Sigmoid colon (tissue), 7 donors: Measurements from ENCODE around the gene MYH7. TPM values are rescaled to one million over a fixed set of nuclear protein-coding genes. Genes with fewer than 3 reads are reported as not detected.
"Not testable (repeated sequence)": the region's sequence is repeated elsewhere in the genome, so short reads cannot be mapped to it uniquely, and the experiment has no call there.

Experiments
- DNase-seq: peaks from one replicate; pipeline ENCODE4 v3.0.0-alpha.2; 2019
- H3K27ac ChIP-seq, 4 donors: fragments of 200-600 bp; sonication (generic); one replicate each; pipeline ENCODE4 v1.5.1; 2016 to 2019; ENCODE audit warnings: mild to moderate bottlenecking in 1 of 4
- H3K27me3 ChIP-seq, 3 donors: fragments of 200-600 bp; sonication (generic); one replicate each; pipeline ENCODE4 v1.5.1; 2019; ENCODE audit warnings: mild to moderate bottlenecking in 1 of 3
- H3K36me3 ChIP-seq, 4 donors: fragments of 200-600 bp; sonication (generic); one replicate each; pipeline ENCODE4 v1.5.1; 2016 to 2019
- H3K4me1 ChIP-seq, 4 donors: fragments of 200-600 bp; sonication (generic); one replicate each; pipeline ENCODE4 v1.5.1; 2017 to 2019
- H3K4me3 ChIP-seq, 4 donors: fragments of 200-600 bp; sonication (generic); one replicate each; pipeline ENCODE4 v1.5.1; 2017 to 2019; ENCODE audit warnings: mild to moderate bottlenecking in 2 of 4, moderate library complexity in 1 of 4
- H3K9me3 ChIP-seq, 4 donors: fragments of 200-600 bp in 3 of 4; sonication (generic) in 3 of 4; one replicate each; pipeline versions ENCODE4 v1.5.1 to v1.6.1; 2013 to 2019
- EP300 ChIP-seq, 4 donors: sonication (generic); formaldehyde crosslinking; IDR thresholded peaks; one replicate each; pipeline ENCODE4 v1.6.1; 2017; ENCODE audit warnings: antibody characterized with exemption in 4 of 4
- POLR2A ChIP-seq, 2 donors: fragments of 450-650 bp; IDR thresholded peaks; one replicate each; pipeline ENCODE4 v1.6.1; 2016; ENCODE audit warnings: antibody characterized with exemption in 2 of 2, mild to moderate bottlenecking in 2 of 2, moderate library complexity in 2 of 2
- POLR2AphosphoS5 ChIP-seq, 4 donors: sonication (generic); formaldehyde crosslinking; IDR thresholded peaks; one replicate each; pipeline ENCODE4 v1.6.1; 2017; ENCODE audit warnings: antibody characterized with exemption in 4 of 4
- WGBS, 2 donors: extraction: QIAGEN DNeasy Blood & Tissue Kit; methylation state at CpG; one replicate each; pipeline ENCODE4 v1.1.7; 2013; 5-methylcytosine and 5-hydroxymethylcytosine counted together
- intact Hi-C: fragments of 100-400 bp; cut with DNase I; formaldehyde crosslinking; loops from one replicate; pipeline ENCODE4 v1.15.1; 2023
- polyA plus RNA-seq, 3 donors: library from polyadenylated mRNA; stranded (reverse); fragments of 200-250 nt; gene quantifications; one replicate each; pipeline ENCODE4 v1.2.3, GENCODE V29; 2013
- total RNA-seq, 4 donors: library from RNA; depleted of rRNA; stranded (reverse); fragments of >200 nt; gene quantifications; one replicate each; pipeline ENCODE4 v1.1.0, GENCODE V29; 2016
- TF ChIP-seq, protein P1 (sequence below), 4 experiments: fragments of 450-650 bp in 3 of 4; fragments of 200-600 bp in 1 of 4; IDR thresholded peaks; one replicate each; pipeline ENCODE4 v1.5.1; 2016 to 2019; ENCODE audit warnings: antibody characterized with exemption in 4 of 4, mild to moderate bottlenecking in 3 of 4, moderate library complexity in 2 of 4
- donor health status: healthy with polysubstance abuse.
- donor health status: Bipolar disorder and iron deficiency.
- donor health status: healthy.

MYH7 gene
- total and polyA plus RNA-seq, 7 donors, result under 0.01 to 11.6 (median 0.28) TPM; not detected in 2

GRCh38 chr14:23418021-23418420, 17.4 kb downstream of the MYH7 start:
- no peak for DNase-seq
- intact Hi-C loops, result no loop called here
- H3K36me3 ChIP-seq, result no peaks in the 10 kb centered on the region
- H3K27me3 ChIP-seq, result no peaks in the 10 kb centered on the region
- H3K9me3 ChIP-seq, result no peaks in the 10 kb centered on the region
- H3K27ac ChIP-seq, result no peak overlapping the region
- no peaks in the 10 kb centered on the region for H3K4me1 ChIP-seq
- no peak overlapping the region for H3K4me3 ChIP-seq
- 84 to 90% methylated on average over 21 of the region's 21 CpGs for WGBS, 2 donors
- TF ChIP-seq POLR2AphosphoS5 (IDR thresholded peaks at IDR 0.05), result no peak
- no peak for TF ChIP-seq EP300 (IDR thresholded peaks at IDR 0.05)
- TF ChIP-seq POLR2A (IDR thresholded peaks at IDR 0.05), result no peak
- TF ChIP-seq, protein P1, sequence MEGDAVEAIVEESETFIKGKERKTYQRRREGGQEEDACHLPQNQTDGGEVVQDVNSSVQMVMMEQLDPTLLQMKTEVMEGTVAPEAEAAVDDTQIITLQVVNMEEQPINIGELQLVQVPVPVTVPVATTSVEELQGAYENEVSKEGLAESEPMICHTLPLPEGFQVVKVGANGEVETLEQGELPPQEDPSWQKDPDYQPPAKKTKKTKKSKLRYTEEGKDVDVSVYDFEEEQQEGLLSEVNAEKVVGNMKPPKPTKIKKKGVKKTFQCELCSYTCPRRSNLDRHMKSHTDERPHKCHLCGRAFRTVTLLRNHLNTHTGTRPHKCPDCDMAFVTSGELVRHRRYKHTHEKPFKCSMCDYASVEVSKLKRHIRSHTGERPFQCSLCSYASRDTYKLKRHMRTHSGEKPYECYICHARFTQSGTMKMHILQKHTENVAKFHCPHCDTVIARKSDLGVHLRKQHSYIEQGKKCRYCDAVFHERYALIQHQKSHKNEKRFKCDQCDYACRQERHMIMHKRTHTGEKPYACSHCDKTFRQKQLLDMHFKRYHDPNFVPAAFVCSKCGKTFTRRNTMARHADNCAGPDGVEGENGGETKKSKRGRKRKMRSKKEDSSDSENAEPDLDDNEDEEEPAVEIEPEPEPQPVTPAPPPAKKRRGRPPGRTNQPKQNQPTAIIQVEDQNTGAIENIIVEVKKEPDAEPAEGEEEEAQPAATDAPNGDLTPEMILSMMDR (IDR thresholded peaks at IDR 0.05), result no peak

GRCh38 chr14:23417269-23417668, 18.2 kb downstream of the MYH7 start:
- H3K36me3 ChIP-seq, H3K4me1 ChIP-seq, intact Hi-C loops, H3K27me3 ChIP-seq, H3K9me3 ChIP-seq, H3K4me3 ChIP-seq, DNase-seq, H3K27ac ChIP-seq: not testable (repeated sequence)
- WGBS, 2 donors, result 85 to 86% methylated on average over 12 of the region's 12 CpGs

DNA sequence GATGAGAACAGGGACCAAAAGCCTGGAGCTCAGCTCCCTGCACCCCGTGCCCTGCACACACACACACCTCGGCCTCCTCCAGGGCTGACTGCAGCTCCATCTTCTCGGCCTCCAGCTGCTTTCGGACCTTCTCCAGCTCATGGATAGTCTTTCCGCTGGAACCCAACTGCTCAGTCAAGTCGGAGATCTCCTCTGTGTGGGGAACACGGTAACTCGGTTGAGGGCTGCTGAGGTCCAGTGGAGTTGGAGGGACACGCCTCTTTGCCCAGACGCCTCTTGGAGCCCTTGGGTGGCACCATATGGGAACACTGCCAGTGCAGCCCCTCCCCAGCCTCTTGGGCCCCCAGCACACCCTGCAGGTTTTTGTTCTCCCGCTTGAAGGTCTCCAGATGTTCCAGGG, 18.7 kb downstream of the MYH7 start:
- WGBS, 2 donors, result 82 to 86% methylated on average over 11 of the region's 11 CpGs
- Histone ChIP-seq H3K4me1 (no peaks in the 10 kb centered on the region), H3K27ac (no peak overlapping the region), H3K36me3 (no peaks in the 10 kb centered on the region), H3K27me3 (no peaks in the 10 kb centered on the region), H3K9me3 (no peaks in the 10 kb centered on the region), H3K4me3 (no peak overlapping the region)
- TF ChIP-seq POLR2AphosphoS5 (IDR thresholded peaks at IDR 0.05), result no peak
- TF ChIP-seq EP300 (IDR thresholded peaks at IDR 0.05), result no peak
- TF ChIP-seq, protein P1 (IDR thresholded peaks at IDR 0.05), result no peak
- no peak for TF ChIP-seq POLR2A (IDR thresholded peaks at IDR 0.05)
- intact Hi-C loops, result no loop called here
- no peak for DNase-seq

GRCh38 chr14:23415821-23416778, 19.4 kb downstream of the MYH7 start:
- Histone ChIP-seq H3K36me3 (no peaks in the 10 kb centered on the region), H3K9me3 (no peaks in the 10 kb centered on the region), H3K27me3 (no peaks in the 10 kb centered on the region), H3K4me3 (no peak overlapping the region), H3K4me1 (no peaks in the 10 kb centered on the region), H3K27ac (no peak overlapping the region)
- WGBS, 2 donors, result 82% methylated on average over 21 of the region's 21 CpGs
- DNase-seq, result no peak
- TF ChIP-seq POLR2AphosphoS5 (IDR thresholded peaks at IDR 0.05) (no peak), EP300 (IDR thresholded peaks at IDR 0.05) (no peak), POLR2A (IDR thresholded peaks at IDR 0.05) (no peak)
- TF ChIP-seq, protein P1 (IDR thresholded peaks at IDR 0.05), result no peak
- intact Hi-C loops, result no loop called here

DNA sequence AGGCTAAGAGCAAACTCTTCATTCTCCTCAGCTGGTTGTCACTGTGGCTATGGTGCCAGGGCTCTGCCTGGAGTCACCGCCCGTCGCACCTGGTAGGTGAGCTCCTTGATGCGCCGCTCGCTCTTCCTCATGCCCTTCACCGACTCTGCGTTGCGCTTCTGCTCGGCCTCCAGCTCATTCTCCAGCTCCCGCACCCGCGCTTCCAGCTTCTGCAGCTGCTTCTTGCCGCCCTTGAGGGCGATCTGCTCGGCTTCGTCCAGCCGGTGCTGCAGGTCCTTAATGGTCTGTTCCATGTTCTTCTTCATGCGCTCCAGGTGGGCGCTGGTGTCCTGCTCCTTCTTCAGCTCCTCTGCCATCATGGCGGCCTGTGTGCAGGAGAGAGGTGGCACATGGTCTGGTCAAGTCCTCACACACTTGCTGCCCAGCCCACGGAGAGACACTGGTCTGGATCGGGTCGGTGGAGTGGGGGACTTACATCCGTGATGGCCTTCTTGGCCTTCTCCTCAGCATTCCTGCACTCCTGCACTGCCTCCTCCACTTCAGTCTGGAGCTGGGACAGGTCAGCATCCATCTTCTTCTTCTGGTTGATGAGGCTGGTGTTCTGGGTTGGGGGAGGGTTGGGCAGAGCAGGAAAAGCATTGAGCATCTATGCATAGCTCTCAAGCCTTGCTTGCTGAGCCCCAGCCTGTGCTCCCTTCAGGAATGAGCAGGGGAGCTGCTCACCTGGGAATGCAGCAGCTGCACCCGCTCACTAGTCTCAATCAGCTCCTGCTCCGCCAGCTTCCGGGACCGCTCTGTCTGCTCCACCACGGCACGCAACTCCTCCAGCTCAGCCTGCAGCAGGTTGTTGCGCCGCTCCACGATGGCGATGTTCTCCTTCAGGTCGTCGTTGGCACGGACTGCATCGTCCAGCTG, 20.3 kb downstream of the MYH7 start:
- intact Hi-C loops, result no loop called here
- no peak for DNase-seq
- Histone ChIP-seq H3K4me3 (no peak overlapping the region), H3K4me1 (no peaks in the 10 kb centered on the region), H3K36me3 (no peaks in the 10 kb centered on the region), H3K27ac (no peak overlapping the region), H3K9me3 (no peaks in the 10 kb centered on the region), H3K27me3 (no peaks in the 10 kb centered on the region)
- no peak for TF ChIP-seq POLR2AphosphoS5 (IDR thresholded peaks at IDR 0.05)
- WGBS, 2 donors, result 94% methylated on average over 39 of the region's 39 CpGs
